Mesothelial cell of epicardium (in vitro differentiated cells): ENCODE data around the gene GNAT1. TPM values are rescaled to one million over a fixed set of nuclear protein-coding genes. Genes with fewer than 3 reads are reported as not detected.

Experiments used
- DNase-seq, 2 experiments: peaks; one replicate each; pipeline ENCODE4 v3.0.0; 2021; ENCODE audit warnings: low spot score in 2 of 2; ENCODE audit not compliant: unreplicated experiment in 2 of 2
- H3K27ac Mint-ChIP-seq: 2 replicates; pipeline ENCODE4 v1.8.0; 2021; ENCODE audit warnings: mixed read lengths
- H3K27me3 Mint-ChIP-seq: 2 replicates; pipeline ENCODE4 v1.8.0; 2021; ENCODE audit warnings: low read depth, mixed read lengths
- H3K36me3 Mint-ChIP-seq: 2 replicates; pipeline ENCODE4 v1.8.0; 2021; ENCODE audit warnings: mixed read lengths
- H3K4me1 Mint-ChIP-seq: 2 replicates; pipeline ENCODE4 v1.8.0; 2021; ENCODE audit warnings: mixed read lengths
- H3K4me3 Mint-ChIP-seq: 2 replicates; pipeline ENCODE4 v1.8.0; 2021; ENCODE audit warnings: mild to moderate bottlenecking, moderate library complexity, mixed read lengths
- H3K9me3 Mint-ChIP-seq: 2 replicates; pipeline ENCODE4 v1.8.0; 2021; ENCODE audit warnings: mixed read lengths
- CTCF ChIP-seq: fragments of 200-600 bp; sonication (generic); IDR thresholded peaks from one replicate; pipeline ENCODE4 v1.5.0; 2021; ENCODE audit warnings: antibody characterized with exemption; ENCODE audit not compliant: unreplicated experiment
- total RNA-seq: library from RNA; stranded (reverse); gene quantifications from 3 replicates; pipeline ENCODE4 v1.2.1, GENCODE V29; 2021

GNAT1 gene
- total RNA-seq, 1 donor from 2014 or later, result 0.98 TPM

- TF ChIP-seq CTCF, result no peak
- H3K4me3 Mint-ChIP-seq, result peak overlapping the region; percentile 92
- no peaks in the 10 kb centered on the region for H3K27me3 Mint-ChIP-seq
- peaks cover 10% of the 10 kb centered on the region for H3K36me3 Mint-ChIP-seq
- H3K27ac Mint-ChIP-seq, result peak overlapping the region; percentile 86
- no peak for DNase-seq
- no peaks in the 10 kb centered on the region for H3K9me3 Mint-ChIP-seq
- H3K4me1 Mint-ChIP-seq, result peaks cover 75% of the 10 kb centered on the region
Observed at GRCh38 chr3:50158530-50159146, 32.8 kb upstream of the GNAT1 start.

- peaks cover 13% of the 10 kb centered on the region for H3K36me3 Mint-ChIP-seq
- H3K27ac Mint-ChIP-seq, result peak overlapping the region; percentile 73
- TF ChIP-seq CTCF, result no peak
- H3K9me3 Mint-ChIP-seq, result no peaks in the 10 kb centered on the region
- H3K4me1 Mint-ChIP-seq, result peaks cover 87% of the 10 kb centered on the region
- no peak for DNase-seq
- H3K4me3 Mint-ChIP-seq, result no peak overlapping the region
- H3K27me3 Mint-ChIP-seq, result no peaks in the 10 kb centered on the region
Observed at GRCh38 chr3:50160561-50160983, 30.8 kb upstream of the GNAT1 start.

- no peak overlapping the region for H3K4me3 Mint-ChIP-seq
- peak overlapping the region; percentile 73 for H3K27ac Mint-ChIP-seq
- H3K4me1 Mint-ChIP-seq, result peaks cover 88% of the 10 kb centered on the region
- no peaks in the 10 kb centered on the region for H3K27me3 Mint-ChIP-seq
- H3K9me3 Mint-ChIP-seq, result no peaks in the 10 kb centered on the region
- no peak for TF ChIP-seq CTCF
- peaks cover 13% of the 10 kb centered on the region for H3K36me3 Mint-ChIP-seq
- no peak for DNase-seq
Observed at GRCh38 chr3:50161320-50161719, 30.1 kb upstream of the GNAT1 start.

- peaks cover 13% of the 10 kb centered on the region for H3K36me3 Mint-ChIP-seq
- H3K9me3 Mint-ChIP-seq, result no peaks in the 10 kb centered on the region
- no peak for TF ChIP-seq CTCF
- no peak for DNase-seq
- H3K4me3 Mint-ChIP-seq, result no peak overlapping the region
- H3K27me3 Mint-ChIP-seq, result no peaks in the 10 kb centered on the region
- peak overlapping the region; percentile 65 for H3K27ac Mint-ChIP-seq
- H3K4me1 Mint-ChIP-seq, result peaks cover 93% of the 10 kb centered on the region
Observed at GRCh38 chr3:50162034-50162883, 29.2 kb upstream of the GNAT1 start.

- Mint-ChIP-seq H3K27me3 (no peaks in the 10 kb centered on the region), H3K4me1 (peaks cover 87% of the 10 kb centered on the region), H3K36me3 (peaks cover 16% of the 10 kb centered on the region), H3K4me3 (no peak overlapping the region), H3K9me3 (no peaks in the 10 kb centered on the region), H3K27ac (peak overlapping the region; percentile 68)
- DNase-seq, result no peak
- TF ChIP-seq CTCF, result no peak
Observed at GRCh38 chr3:50163572-50164455, 27.6 kb upstream of the GNAT1 start.
